ENCODE measurements around the gene GATA2.

Gene GATA2

DNA sequence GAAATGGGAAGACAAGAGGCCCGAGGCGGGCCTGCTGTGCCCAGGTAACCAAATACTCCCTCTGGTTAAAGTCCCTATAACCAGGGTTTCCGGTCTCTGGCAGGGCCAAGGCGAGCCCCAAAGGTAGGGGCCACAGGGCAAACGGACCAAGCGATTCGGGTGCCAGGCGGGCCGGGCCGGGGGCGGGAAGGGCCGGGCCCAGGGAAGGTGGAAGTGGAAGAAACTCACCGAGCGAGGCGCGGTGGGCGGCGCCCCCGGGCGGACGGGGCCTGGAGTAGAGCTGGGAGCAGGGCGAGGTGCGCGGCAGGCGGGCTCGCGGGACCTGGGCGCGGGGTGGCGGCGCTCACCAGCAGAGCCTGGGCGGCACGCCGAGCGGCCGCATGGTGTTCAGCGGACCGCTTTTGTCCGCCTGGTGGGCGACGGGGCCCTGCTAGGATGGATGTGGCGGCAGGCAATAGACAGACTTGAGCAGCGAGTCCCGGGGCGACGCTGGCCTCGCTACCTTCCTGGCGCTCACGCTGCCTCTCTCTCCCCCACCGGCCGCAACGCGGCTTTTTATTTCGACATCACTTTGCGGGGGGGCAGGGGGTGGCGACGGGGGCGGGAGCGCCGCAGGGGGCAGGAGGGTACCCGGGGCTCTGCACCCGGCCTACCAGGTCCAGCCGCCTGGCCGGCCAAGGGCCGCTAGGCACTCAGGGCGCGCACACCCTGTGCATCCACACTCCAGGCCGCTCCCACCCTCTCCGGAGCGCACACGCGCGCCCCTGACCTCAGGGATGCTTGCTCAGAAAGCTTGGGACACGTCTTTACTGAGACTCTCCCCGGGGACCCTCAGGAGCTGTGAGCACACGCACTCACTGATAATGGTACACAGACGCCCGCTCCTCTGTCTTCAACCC lies at the start of gene GATA2:
GATA2 (minus strand) TSS at position 531 of the 899 bp plus-strand sequence. CDS start 6,170 bp downstream, outside the sequence.
- no peak for DNase-seq

DNA sequence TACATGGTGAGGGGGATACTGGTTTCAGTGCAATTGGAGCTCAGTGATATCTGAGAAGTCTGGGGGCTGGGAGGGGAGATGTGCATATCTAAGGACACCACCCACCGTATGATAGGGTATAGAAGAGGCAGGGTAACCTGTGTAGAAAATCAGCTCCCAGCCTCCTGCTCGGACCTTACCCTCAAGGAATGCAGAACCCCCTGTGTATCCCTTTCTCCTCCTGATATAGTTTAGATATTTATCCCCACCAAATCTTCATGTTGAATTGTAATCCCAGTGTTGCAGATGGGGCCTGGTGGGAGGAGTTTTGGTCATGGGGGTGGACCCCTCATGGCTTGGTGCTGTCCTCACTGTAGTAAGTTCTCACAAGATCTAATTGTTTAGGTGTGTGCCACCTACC lies 48.2 kb upstream of the GATA2 start:
- no peak for DNase-seq

DNA sequence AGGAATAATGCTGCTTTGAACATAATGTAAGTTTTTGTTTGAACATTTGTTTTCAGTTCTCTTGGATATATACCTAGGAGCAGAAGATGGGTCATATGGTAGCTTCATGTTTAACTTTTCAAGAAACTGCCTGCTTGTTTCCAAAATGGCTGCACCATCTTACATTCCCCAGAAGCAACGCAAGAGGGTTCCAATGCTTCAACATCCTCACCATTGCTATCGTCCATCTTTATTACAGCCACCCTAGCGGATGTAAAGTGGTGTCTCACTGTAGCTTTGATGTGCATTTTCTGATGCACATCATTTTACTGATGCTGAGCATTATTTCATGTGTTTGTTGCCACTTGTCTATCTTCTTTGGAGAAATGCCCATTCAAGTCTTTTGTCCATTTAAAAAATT lies 46.4 kb upstream of the GATA2 start:
- DNase-seq: no peak

DNA sequence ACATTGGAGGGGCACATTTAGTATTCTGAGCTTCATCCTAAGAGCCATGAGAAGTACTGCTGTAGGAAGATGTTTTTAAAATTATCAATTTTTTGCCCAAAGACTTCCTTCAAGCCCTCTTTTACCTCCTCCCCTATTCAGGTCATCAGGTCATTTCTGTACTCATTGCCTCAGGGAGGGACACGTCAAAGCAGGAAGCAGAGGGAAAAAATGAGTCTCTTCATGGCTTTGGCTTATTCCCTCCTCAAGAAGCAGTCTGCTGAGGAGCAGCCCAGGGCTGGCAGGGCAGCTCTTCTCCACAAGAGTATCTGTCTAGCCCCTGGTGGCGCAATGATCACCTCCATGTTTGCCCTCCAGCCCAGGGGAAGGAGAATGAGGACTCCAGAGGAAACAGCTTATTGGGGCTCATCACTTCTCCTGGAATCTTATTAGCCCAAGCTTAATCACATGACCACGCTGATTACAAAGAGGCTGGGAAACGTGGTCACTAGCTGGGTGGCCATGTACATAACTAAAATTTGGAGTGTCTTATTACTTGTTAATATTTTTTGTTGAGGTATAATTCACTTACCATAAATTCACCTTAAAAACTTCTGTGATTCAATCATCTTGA lies 44.2 kb upstream of the GATA2 start:
- DNase-seq: no peak

DNA sequence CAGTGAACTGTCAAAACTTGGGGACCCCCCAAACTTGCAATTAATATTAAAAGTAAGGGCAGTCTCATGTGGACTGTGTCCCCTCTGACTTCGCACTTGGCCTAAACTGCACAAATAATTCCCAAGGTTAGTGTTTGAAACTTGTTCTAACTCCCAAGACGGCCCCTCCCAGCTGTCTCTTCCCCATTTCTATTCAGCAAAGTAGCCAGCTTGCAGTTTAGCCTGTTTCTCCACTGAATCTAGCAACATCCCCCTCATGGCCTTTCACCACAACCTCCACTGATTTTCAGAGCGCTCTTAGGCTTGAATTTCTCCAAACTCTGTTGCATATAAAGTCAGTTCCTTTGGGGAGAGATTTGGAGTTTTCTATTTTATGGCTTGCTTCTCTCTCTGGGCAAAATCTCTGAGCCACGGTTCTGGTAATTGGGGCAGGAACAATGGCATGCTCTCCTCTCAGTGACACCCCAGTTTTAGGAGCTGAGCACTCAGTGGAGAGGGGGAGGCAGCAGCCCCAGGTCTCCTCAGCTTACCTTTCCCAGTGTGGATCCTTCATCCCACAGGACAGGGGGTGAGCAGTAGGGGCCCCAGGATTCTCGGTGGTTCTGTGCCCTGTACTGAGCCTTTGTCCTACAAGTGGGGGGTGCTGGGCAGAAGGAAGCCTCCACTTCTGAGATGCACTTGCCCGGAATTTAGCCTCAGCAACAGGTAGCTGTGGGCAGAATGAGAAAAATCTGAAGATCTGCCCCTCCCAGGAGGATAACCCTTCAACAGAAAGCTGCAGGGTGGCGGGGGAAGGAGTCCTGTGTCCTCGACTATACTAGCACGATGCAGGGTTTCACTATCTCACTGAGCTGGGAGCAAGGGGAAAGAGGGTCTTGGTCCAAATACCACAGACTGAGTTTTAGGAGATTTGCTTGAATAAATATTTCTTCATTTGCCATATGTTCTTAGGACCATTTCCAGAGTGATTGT lies 39.3 kb upstream of the GATA2 start:
- no peak for DNase-seq

DNA sequence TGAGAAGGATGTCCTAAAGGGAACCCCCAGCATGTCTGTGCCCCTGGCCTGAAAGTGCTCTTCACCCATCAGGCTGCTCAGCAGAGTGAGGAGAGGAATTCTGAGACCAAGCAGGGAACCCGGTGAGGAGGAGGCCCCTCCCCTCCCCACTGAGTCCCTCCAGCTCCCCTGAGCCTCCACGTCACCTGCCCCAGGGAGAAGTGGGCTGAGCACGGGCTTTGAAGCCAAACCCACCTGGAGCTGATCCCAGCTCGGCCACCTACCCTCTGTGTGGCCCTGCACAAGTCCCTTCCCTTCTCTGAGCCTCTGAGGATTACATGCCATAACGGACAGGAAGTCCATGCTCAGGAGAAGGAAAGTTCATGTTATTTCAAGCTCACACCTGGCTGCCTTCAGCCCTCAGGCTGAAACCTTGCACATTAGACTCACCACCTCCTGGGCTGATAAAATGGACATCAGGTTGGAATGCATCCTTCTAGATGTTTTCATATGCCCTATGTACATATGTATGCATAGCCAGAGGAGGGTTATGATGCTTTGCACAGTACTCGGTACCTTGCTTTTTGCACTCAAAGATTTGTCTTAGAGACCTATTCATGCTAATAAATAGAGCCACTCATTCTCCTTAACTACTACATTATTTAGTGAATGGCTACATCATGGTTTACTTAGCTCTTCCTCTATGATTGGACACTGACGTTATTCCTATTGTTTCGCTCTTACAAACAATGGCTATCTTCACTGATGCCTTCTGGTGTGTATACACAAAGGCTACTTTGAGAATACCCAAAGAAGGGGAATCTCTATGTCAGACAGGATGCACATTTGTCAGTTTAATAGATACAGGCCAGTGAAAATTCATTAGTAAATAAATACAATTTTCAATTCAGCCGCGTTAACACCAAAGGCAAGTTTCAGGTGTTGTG lies 31.6 kb upstream of the GATA2 start:
- no peak for DNase-seq

DNA sequence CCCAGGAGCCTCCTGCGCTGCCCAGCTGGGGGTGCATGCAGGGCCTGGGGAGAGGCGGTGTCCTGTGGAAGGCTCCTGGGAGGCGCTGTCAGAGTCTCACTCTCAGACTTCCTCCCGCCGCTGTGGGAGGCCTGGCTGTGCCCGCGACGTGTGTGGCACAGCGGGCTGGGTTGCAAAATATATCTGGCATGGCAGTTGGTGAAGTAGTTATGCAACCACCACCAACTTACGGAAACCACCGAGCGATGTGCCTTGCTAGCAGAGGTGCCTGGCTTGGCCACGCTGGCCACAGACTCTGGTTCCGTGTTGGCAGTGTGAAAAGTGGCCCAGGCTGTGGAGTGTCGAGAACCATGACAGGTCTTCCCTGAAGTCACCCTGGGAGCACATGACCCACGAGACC lies 30.6 kb upstream of the GATA2 start:
- no peak for DNase-seq

DNA sequence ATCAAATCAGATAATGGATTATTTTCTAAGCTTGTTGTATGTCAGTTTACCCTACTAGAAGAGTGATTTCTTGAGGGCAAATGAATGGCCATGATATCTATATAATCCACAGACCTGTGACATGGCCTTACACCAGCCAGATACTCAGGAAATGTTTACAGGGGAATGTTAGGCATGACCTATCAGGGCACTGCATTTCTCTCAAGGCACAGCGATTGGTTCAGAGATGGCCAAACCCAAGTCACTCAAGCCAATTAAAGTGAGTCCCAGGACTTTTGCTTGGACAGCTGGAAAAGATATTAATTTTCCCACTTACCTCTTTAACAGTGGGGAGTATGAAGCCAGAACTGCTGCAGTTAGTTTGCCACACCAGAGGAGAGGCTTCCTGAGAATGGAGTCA lies 28.7 kb upstream of the GATA2 start:
- DNase-seq: no peak

DNA sequence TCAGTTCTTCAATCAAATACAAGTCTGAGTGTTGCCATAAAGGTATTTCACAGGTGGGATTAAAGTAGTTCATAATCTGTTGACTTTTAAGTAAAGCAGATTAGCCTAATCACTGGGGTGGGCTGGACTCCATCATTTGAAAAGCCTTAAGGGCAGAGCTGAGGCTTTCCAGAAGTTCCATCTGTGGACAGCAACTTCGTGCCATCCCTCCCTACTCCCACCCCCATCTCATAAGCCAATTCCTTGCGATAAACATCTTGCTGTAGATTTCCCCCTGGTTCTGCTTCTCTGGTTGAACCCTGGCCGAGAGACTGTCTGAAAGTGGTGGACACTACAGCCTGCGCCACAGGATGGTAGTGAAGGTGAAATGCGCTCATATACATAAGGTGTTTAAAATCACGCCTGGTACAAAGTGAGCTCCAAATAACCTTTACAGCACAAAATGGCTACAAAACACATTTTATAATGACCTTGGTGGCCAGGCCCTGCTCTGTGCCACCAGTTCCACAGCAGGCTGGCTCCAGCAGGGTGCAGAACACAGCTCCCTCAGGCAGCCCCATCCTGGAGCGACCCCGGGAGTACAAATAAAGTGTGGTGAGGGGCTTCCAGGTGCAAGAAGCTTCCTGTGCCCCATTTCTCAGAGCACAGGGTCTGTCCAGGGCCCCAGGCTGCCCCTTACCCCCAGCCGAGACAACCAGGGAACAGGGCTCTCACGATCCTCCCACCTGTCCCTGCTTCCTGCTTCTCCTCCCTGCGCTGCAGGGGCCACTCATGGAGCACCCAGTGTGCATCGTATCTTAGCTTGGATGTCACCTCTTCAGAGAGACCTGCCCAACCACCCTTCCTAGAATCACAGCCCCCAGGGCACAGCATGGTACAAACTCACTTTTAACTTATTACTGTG lies 25.8 kb upstream of the GATA2 start:
- DNase-seq: no peak

DNA sequence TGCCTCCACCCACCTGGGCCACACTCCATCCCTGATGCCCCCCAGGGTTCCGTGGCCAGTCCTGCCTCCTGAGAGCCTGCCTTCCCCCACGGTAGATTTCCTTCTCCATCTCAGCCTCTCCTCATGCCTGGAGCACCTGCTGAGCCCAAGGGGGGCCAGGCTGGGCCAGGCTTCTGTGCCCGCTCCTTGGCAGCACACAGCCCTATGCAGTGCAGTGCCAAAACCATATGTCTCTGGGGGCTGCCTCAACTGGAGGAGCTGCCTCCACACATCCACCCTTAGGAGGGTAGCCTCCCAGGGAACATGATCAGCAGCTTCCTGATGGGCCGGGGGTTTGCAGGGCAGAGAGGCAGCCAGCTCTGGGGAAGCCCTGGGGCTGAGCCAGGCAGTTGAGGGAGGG lies 24.6 kb upstream of the GATA2 start:
- DNase-seq: no peak

DNA sequence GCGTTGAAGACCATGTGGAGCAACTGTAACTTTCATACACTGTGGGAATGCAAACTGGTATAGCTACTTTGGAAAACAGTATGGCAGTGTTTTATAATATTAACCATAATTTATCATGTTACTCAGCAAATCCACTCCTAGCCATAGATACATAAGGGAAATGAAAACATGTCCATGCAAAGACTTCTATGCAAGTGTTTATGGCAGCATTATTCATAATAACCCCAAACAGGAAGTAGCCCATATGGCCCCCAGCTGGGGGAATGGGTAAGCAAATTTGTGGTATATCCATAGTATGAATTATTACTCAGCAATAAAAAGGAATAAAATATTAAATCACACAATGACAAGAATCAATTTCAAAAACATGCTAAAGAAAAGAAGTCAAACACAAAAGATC lies 23.0 kb upstream of the GATA2 start:
- no peak for DNase-seq

DNA sequence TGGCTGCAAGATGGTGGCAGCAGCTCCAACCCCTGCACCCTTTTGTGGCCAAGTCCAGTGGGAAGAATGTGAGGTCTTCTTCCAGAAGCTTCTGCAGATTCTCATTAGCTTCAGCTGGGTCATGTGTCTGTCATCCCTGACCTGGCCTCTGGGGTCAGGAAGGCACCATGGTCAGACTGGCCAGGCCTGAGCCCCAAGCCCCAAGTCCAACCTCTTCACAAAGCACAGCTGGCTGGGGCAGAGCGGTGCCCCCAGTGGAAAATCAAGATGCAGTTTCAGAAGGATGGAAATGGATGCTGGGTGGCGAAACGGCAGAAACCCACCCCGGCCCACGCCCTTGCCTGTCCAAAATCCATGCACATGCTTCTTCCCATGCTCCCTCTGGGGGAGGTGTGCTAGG lies 15.9 kb upstream of the GATA2 start:
- no peak for DNase-seq

DNA sequence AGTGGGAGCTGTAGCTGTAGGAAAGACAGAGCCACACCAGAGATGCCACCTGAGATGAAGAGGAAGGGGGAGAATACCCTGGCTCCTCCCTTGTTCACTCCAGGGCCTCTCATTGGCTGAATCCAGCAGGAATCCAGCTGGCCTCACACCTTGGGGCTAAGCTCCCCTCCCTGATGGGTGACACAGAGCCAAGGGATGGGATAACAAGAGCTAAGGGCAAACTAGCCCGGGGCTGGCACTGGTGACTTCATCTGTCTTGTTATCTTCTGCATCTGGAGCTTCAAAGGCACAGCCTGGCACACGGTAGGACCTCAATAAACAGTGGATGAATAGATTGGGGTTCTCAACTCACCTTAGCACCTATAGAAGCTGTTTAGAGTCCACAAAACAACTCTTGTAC lies 13.8 kb upstream of the GATA2 start:
- DNase-seq: no peak

DNA sequence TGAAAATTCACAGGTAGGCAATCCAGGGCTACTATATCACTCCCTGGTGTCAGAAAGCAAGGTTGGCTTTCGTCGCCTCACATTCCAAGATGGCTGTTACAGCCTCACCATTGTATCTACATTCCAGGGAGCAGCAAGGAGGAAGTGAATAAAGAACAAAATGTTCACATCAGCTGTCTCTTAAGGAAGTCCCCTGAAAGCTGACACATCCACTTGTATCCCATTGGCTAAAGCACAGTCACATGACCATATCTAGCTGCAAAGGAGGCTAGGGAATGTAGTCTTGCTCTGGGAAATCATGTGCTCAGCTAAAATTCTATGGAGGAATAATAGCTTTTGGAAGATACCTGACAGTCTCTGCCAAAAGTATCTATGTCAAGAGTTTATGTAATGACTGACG lies 12.8 kb upstream of the GATA2 start:
- no peak for DNase-seq

DNA sequence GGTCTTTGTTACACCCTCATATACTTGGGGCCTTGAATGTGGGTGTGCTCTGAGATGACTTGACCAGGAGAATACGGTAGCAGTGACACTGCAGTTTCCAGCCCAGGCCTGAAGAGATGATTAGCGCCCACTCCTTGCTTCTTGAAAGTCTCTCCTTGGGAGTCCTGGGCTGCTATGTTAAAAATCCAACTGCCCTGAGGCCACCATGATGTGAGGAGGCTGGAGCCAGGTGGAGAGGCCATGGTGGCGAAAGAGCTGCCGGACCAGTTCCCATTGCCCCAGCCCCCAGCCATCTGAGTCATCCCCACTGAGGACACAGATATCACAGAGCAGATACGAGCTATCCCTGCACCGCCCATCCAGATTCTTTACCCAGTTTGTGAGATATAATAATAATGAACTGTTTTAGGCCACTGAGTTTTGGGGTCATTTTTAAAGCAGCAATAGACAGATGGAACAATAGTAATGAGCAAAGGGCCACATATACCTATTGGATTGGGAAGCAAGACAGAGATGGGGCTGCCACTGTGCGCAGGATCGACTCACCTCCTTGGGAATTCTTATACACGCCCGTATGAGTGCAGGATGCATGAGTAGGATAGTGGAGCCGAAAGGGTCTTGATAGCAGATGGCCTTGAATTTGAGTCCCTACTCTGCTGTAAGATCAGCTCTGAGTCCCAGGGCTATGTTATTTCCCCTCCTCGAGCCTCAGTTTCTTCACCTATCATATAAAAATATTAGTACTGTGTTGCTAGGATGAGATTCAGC lies 12.1 kb upstream of the GATA2 start:
- no peak for DNase-seq

DNA sequence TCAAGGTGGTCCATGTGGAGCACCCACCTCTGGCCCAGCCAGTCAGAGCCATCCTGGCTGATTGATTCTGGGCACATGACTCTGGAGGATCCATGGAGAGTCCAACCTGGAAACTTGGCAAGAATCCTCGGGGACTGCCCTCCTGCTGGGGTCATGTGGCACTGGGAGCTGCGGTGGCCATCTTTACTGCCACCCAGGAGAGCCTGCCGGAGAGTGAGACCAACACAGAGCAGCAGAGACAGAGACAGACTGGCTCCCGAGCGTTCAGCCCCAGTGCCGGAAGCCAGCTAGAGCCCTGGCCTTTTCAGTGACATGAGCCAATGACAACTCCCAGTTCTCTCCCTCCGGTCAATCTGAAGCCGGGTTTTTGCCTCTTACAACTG lies 11.5 kb upstream of the GATA2 start:
- DNase-seq: no peak

DNA sequence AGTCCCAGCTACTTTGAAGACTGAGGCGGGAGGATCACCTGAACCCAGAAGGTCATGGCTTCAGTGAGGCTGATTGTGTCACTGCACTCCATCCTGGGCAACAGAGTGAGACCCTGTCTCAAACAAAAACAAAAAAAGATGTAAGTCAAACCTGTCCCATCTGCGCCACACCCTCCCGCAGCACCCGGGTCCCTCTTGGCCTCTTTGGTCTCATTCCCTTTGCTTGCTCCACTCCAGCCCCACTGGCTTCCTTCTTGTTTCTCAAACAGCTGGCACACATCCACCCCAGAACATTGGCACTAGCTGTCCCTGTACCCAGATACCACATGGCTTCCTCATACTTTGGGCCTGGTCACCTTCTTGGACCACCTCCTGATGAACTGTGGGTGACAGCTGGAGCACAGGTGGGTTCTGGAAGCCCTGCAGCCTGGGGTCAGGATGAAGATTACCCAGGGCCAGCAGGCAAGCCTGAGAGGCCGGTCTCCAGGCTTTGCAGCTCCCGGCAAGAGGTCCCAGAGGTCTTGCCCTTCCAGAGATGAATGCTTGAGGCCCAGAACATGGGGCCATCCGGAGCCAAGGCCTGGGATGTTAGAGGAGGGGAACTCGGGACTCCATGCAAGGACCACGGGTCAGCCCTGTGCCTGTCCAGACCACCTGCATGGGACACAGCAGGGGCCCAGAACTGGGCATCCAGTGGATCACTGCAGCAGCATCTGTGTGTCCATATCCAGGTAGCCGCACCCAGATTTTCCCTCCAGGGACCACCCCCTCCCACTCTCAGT lies 10.9 kb upstream of the GATA2 start:
- no peak for DNase-seq

DNA sequence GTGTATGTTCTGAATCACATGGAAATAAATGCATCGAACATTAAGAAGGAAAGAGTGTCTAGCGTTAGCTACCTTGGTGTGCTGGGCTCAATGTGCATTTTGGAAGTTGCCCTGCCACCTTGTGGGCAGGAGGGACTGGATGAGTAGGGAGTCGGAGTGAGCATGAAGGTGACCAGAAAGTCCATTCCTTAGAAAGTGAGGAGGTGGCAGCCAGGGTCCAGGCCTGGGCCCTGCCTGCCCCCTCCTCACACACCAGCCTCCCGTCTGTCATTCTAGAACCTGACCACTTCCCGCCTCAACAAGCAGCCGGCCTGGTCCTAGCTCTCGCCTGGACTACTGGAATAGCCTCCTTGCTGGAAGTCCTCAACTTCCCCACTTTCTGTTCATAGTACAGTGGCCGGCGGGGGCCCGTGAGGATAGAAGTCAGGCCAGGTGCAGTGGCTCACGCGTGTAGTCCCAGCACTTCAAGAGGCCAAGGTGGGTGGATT lies 10.2 kb upstream of the GATA2 start:
- DNase-seq: no peak

DNA sequence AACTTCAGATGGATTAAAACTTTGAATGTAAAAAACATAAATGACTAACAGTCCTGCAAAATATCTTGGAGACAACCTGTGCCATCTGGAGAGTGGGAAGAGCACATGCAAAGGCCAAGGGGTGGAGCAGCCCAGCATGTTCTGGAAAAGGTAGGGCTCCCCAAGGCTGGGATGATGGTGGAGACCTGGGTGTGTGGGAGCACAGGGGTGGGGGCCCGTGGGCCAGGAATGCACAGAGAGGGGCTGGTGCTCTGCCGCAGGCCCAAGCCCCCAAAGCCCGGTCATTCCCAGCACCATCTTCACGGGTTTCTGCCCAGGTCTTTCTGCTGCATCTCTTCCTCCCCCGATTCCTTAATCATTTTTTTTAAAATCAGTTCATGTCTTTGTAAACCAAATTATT lies 9.7 kb upstream of the GATA2 start:
- DNase-seq: no peak

Data from activated CD4-positive, CD25-positive, alpha-beta regulatory T cell (primary cell).